GM19025 (cell line): Measurements from ENCODE around the gene AKAP13.

Experiments
- ATAC-seq: cut with Tn5 transposase; IDR thresholded peaks from one replicate; pipeline ENCODE4 v1.9.1; 2021; ENCODE audit warnings: mild to moderate bottlenecking, low read depth, moderate library complexity; ENCODE audit not compliant: unreplicated experiment

AKAP13 gene

GRCh38 chr15:85757939-85758654 lies 377.7 kb downstream of the AKAP13 start:
- no peak for ATAC-seq

DNA sequence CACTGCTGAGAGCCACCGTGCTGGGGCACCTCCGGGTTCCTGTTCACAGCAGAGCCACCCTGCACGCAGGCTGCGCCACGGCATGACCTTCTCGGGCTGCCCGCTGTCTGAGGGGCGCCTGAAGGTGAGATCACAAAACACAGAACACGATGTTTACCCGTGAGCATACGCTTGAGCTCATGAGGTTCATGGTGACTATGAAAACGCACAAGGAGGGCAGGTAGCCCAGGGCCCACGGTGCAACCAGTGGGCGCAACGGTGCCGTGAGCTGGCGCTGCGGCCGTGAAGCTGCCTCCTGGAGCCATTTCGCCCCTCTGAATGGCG lies 378.2 kb downstream of the AKAP13 start:
- no peak for ATAC-seq

- no peak for ATAC-seq
Measured at GRCh38 chr15:85759376-85759775, 379.0 kb downstream of the AKAP13 start.

- ATAC-seq = no peak
Measured at GRCh38 chr15:85760049-85760448, 379.6 kb downstream of the AKAP13 start.

DNA sequence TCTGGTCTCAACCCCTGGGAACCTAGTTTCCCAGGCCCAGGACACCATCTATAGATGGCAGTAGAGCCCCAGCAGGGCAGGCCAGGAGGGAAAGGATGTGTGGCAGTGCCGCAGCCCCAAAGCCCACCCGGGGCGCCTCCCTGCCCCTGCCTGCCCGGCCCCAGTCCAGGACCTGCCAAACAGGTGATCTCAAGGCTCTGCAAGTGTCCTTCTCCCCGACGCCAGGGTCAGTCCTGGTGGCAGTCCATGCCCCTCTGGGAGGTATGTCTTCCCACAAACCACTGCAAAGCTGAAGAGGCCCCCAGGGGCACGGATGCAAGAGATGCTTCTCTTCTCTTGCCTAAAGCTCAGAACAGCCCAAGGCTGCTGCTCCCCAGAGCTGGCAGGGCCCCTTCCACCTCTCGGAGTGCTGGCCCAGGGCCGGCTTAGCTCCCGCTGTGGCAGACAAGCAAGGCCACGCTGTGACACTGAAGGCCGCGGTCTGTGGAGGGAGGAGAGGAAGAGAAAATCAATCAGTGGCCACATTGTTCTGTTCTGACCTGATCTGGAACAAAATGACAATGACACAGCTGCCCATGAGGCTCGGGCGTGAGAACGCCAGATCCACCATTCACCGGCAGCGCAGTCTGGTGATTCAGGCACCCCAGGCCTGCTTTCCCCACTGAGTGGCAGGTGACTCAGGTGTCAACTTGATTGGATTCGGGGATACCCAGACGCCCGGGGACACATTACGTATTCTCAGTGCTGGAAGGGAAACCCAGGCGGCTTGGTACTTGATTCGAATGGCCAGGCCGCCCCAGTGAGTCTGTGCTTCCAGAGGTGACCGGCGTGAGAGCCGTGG lies 380.3 kb downstream of the AKAP13 start:
- no peak for ATAC-seq

DNA sequence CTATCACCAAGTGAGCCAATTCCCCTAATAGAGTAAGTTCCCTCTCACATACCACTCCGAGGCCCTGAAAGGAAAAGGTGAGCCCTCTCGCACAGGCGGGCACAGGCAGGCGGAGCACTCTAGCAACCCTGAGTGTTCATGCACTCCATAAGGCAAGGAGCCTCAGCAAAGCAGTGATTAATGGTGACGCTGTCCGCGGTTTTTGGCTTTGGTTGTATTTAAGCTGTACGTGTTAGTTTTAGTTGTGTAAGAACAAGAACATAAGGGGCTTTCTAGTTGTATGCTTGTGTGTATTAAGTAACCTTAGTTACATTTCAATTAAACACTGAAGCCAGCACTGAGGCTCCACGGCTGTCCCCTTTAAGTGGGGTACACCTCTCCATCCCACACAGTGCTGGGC lies 381.2 kb downstream of the AKAP13 start:
- ATAC-seq = no peak

DNA sequence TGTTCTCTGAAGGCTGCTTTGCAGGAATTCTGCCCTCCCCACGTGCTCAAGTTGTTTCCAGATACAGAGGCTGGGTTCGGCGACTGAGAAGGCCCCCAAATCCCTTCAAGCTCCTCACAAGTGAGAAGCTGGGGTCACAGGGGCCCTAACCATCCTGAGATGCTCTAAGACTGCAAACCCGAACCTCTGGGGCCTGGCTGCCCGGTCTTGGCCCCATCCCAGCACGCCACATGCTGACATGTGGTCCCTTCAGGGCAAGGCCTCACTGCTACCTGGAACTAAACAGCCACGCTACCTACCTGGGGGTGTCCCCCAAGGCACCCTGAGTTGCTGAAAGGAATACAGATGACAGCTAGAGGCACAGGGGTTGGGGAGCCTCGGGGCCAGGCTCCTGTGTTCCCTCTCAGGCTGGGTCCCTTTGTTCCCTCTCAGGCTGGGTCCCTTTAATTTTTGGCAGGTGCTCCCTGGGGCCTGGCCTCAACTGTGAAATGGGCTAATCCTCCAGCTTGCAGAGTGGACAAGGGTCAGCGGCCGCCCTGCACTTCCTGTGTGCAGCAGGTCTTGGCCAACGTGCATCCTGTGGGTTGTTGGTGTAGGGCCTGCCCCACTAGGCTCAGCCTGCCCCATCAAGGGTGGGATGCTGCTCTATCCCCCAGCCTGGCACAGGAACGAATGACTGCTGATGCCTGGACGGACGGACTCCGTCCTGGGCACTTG lies 381.8 kb downstream of the AKAP13 start:
- no peak for ATAC-seq

GRCh38 chr15:85762756-85763127 lies 382.3 kb downstream of the AKAP13 start:
- ATAC-seq = no peak

GRCh38 chr15:85763157-85763556 lies 382.8 kb downstream of the AKAP13 start:
- ATAC-seq = no peak

DNA sequence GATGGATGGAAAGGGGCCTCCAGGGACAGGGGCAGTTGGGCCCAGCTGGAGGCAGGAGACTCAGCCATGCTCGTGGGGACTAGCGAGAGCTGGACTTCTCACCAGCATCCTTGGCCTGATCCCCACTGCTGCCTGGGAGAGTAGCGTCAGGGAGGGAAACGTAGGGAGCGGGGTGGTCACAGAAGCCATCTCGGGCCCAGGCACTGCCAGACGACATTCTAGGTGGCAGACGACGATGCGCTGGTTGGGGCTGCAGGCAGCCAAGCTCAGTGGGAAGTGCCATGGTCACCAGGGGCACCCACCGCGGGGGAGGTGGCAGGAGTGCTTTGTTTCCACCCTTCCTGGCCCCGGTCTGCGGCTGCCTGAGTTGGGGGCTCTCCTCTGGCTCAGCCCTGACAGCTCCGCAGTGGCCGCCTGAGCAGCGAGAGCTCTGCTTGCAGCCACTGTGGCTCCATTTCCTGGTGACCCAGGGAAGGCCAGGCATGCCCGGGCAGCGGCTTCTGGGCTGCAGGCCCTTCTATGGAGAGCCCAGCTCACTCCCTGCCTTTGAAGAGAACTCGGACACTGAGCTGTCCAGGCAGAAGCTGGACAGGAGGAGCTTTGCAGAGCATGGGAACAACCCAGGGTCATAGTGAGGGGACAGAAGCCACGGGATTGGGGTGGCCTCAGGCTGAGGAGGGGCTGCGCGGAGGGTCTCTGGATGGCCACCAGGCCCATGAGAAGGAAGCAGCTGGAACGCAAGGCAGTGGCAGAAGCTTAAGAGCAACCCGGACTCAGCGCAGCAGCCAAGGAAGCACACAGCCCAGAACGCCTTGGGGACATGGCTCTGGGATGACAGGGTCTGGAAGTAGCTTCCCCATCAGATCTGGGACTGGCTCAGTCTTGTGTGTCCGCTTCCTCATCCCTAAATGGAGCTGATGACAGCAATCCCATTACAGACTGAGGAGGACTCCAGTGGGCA lies 383.6 kb downstream of the AKAP13 start:
- ATAC-seq = no peak

DNA sequence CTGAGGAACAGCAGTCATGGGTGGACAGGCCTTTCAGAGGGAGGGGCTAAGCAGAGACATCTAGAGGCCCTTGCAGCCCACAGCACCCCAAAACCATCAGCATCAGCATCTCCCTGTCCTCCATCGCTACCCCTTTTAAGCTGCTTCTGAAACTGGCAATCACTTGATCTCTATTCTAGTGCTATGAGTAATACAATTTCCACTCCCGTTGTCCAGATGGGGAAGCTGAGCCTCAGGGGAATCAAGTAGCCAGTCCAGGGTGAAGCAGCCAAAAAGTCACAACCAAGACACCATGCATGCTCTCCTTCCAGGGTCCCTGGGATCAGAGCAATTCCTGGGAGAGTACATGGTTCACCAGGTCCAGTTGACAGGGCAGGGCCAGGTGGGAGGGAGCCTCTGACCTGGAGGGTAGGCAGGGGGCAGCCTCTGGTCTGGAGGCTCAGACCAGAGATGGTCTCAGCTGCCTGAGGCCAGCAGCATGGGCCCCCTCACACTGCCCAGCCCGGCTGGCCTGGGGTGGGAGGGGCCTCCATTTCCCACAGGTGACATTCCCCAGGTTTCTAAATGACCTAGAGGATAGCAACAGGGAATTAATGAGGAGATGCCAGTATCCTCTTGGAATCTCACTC lies 384.4 kb downstream of the AKAP13 start:
- no peak for ATAC-seq

DNA sequence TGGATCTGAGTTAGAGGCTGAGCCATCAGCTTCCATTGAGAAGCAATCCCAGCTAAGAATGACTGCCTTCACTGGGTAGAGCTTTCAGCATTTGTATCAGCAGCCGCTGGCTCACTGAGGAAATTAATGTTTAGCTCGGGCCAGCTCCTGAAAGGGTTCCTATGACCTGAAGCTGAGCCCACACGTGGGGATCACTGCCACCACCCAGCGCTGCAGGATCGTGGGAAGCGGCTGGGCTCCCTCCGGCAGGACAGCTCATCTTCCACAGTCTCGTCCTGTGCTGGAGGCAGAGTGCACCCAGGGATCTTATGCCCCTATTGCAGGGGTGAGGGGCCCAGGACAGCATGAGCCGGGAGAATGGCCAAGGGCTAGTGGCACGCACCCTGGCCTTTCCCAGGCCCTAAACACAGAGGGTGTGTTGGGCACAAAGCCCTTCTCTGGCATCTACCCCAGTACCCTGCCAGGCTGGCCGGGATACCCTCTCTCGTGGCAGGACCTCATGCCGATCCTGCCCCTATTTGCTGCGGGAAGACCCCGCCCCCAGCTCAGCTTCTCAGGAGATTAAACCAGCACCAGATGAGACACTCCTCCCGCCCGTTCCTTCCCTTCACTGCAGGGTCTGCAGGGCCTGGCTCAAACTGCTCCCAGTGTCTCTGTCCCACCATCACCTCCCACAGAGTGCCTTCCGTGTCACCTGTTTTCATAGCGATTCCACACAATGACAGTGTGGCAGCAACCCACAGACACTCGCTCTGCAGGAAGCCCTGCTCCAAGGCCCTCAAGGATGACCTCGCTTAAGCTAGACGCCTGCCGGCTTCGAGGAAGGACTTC lies 385.8 kb downstream of the AKAP13 start:
- no peak for ATAC-seq

- ATAC-seq = no peak
Measured at GRCh38 chr15:85767785-85768529, 387.6 kb downstream of the AKAP13 start.

DNA sequence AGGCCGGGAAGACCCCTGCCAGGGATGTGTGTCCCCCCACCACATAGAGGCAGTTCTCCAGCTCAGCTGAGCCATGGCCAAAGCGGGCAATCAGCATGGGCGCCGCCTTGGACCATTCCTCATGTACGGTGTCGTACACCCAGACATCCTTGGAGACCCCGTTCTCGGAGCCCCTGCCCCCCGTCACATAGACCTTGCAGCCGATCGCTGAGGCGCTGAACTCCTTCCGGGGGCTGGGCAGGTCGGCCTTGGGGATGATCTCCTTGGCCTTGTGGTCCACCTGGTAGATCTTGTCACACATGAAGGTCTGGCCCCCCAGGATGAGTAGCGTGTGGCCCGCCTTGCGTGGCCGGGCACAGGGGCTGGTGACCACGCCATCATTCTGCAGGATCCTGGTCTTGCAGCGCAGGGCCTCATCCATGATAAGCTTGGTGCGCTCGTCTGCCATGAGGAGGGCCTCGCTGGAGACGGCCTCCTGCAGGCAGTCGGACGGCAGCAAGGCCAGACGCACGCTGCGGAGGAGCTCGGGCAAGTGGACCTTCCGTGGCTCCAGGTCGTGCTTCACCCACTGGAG lies 388.3 kb downstream of the AKAP13 start:
- no peak for ATAC-seq

DNA sequence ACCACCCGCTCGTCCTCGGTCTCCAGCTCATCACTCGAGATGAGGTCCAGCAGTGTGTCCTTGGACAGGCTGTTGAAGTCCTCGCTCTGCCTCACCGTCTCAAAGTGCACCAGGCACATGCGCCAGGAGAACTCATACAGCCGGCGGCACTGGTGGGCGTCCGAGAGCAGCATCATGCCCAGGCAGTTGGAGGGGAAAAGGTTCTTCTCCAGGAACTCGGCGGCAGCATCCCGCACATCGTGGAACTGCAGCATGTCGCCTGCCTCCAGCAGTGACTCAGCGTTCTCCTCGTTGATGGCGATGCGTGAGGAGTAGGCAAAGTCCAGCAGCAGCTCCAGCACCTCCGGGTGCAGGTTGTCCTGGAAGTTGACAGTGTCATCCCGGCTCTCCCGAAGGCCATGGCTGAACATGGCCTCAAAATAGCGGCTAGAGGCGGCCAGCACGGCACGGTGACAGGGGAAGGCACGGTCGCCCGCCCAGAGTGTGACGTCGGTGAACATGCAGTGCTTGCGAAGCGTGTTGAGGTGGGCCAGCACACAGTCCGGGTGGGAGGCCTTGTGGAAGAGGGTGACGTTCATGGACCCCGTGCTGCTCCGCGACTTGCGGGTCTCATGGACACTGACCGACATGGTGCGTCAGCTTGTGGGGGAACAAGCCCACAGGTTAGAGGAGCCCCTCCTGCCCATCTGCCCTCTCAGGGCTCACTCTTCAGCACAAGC lies 388.9 kb downstream of the AKAP13 start:
- ATAC-seq = no peak

- ATAC-seq = no peak
Measured at GRCh38 chr15:85770096-85771041, 390.0 kb downstream of the AKAP13 start.
